ENCODE measurements around the gene LRRC75A. TPM values are rescaled to one million over a fixed set of nuclear protein-coding genes. Genes with fewer than 3 reads are reported as not detected.

Gene LRRC75A
- polyA plus RNA-seq, 1 donor from 2014 or later = 0.53 TPM

- Histone ChIP-seq H3K79me2 (replicated peaks; ENCODE audit: insufficient read depth, low read length) (no peaks in the 10 kb centered on the region), H3K27me3 (ENCODE audit: insufficient read depth, low read depth, low read length) (no peaks in the 10 kb centered on the region), H2AFZ (ENCODE audit: low read depth, low read length) (no peak overlapping the region), H3K36me3 (ENCODE audit: insufficient read depth, low read length) (no peaks in the 10 kb centered on the region), H3K9ac (ENCODE audit: low read length) (no peak overlapping the region), H3K27ac (ENCODE audit: low read length) (no peak overlapping the region), H3K9me3 (ENCODE audit: low read length) (no peaks in the 10 kb centered on the region), H3K9me2 (ENCODE audit: insufficient read depth, low read length) (no peaks in the 10 kb centered on the region), H4K20me1 (ENCODE audit: insufficient read depth) (no peaks in the 10 kb centered on the region), H3F3A (ENCODE audit: insufficient read depth, low read length, poor library complexity, severe bottlenecking) (no peaks in the 10 kb centered on the region), H3K4me2 (ENCODE audit: low read length) (no peak overlapping the region), H3K4me3 (ENCODE audit: low read length) (no peak overlapping the region)
- TF ChIP-seq REST (IDR thresholded peaks at IDR 0.05; ENCODE audit: borderline replicate concordance) (no peak), POLR2AphosphoS5 (IDR thresholded peaks at IDR 0.05) (no peak), MXI1 (conservative IDR thresholded peaks at IDR 0.05; ENCODE audit: poor library complexity, severe bottlenecking) (no peak)
Measured at GRCh38 chr17:16484445-16485175, 7.4 kb downstream of the LRRC75A start.

- H4K20me1 ChIP-seq (ENCODE audit: insufficient read depth) = no peaks in the 10 kb centered on the region
- H3K79me2 ChIP-seq (replicated peaks; ENCODE audit: insufficient read depth, low read length) = no peaks in the 10 kb centered on the region
- no peak overlapping the region for H2AFZ ChIP-seq (ENCODE audit: low read depth, low read length)
- H3K27me3 ChIP-seq (ENCODE audit: insufficient read depth, low read depth, low read length) = no peaks in the 10 kb centered on the region
- TF ChIP-seq SMC3 (conservative IDR thresholded peaks at IDR 0.05; ENCODE audit: poor library complexity) (no peak), EP300 (conservative IDR thresholded peaks at IDR 0.05; ENCODE audit: poor library complexity, severe bottlenecking) (no peak), EZH2 (IDR thresholded peaks at IDR 0.05; ENCODE audit: borderline replicate concordance, insufficient read depth, low read length, poor library complexity, severe bottlenecking) (no peak), MXI1 (conservative IDR thresholded peaks at IDR 0.05; ENCODE audit: poor library complexity, severe bottlenecking) (no peak), TAF1 (IDR thresholded peaks at IDR 0.05; ENCODE audit: low read depth) (no peak), REST (IDR thresholded peaks at IDR 0.05; ENCODE audit: borderline replicate concordance) (no peak), CTCF (IDR thresholded peaks at IDR 0.05; ENCODE audit: poor library complexity, severe bottlenecking) (no peak), RAD21 (conservative IDR thresholded peaks at IDR 0.05) (no peak), POLR2AphosphoS5 (IDR thresholded peaks at IDR 0.05) (no peak)
- H3K36me3 ChIP-seq (ENCODE audit: insufficient read depth, low read length) = no peaks in the 10 kb centered on the region
- no peaks in the 10 kb centered on the region for H3F3A ChIP-seq (ENCODE audit: insufficient read depth, low read length, poor library complexity, severe bottlenecking)
- H3K27ac ChIP-seq (ENCODE audit: low read length) = no peak overlapping the region
- no peaks in the 10 kb centered on the region for H3K9me3 ChIP-seq (ENCODE audit: low read length)
- no peak overlapping the region for H3K9ac ChIP-seq (ENCODE audit: low read length)
- no peak overlapping the region for H3K4me3 ChIP-seq (ENCODE audit: low read length)
- no peak overlapping the region for H3K4me2 ChIP-seq (ENCODE audit: low read length)
- no peaks in the 10 kb centered on the region for H3K9me2 ChIP-seq (ENCODE audit: insufficient read depth, low read length)
Measured at GRCh38 chr17:16483021-16483645, 8.9 kb downstream of the LRRC75A start.
